NCI-H1694 (cell line): Measurements from ENCODE around the gene C14orf180.
"Not testable (repeated sequence)": the region's sequence is repeated elsewhere in the genome, so short reads cannot be mapped to it uniquely, and the experiment has no call there.

Source experiments
- DNase-seq: peaks from one replicate; lab custom pipeline; 2025; lab: John Stamatoyannopoulos, UW

C14orf180 gene

DNA sequence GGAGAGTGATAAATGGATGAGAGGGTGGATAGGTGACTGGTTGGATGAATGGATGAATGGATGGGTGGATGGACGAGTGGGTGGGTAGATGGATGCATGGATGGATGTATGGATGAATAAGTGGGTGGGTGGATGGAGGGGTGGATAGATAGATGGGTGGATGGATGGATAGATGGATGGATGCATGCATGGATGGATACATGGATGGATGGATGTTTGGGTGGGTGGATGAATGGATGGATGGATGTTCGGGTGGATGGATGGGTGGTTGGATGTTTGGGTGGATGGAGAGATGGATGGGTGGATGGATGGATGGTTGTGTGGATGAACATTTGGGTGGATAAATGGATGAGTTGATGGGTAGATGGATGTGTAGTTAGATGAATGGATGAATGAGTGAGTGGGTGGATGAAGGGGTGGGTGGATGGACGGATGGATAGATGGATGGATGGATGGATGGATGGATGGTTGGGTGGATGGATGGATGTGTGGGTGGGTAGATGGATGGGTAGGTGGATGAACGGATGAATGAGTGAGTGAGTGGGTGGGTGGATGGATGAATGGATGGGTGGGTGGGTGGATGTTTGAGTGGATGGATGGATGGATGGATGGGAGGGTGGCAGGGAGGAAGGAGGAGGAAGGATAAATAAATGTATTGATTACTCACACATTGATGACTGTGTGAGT is 34.7 kb downstream of the C14orf180 start:
- no peak for DNase-seq

DNA sequence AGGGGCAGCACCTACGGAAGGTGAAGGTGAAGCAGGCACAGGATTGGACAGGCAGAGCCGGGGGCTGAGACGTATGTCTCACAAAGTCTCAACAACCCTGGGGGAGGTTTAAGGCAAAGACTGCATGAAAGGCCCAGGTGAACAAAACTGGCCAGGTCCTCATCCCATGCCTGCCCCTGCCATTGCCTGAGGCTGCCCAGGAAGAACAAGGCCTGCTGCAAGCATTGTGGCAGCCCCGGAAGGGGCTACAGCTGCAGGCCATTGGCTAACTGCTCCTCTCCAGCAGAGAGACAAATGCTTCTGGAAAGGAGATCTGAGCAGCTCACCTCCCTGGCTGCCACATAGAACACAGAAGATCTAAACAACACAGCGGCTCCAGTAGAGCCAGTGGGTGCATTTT is 45.4 kb downstream of the C14orf180 start:
- no peak for DNase-seq

DNA sequence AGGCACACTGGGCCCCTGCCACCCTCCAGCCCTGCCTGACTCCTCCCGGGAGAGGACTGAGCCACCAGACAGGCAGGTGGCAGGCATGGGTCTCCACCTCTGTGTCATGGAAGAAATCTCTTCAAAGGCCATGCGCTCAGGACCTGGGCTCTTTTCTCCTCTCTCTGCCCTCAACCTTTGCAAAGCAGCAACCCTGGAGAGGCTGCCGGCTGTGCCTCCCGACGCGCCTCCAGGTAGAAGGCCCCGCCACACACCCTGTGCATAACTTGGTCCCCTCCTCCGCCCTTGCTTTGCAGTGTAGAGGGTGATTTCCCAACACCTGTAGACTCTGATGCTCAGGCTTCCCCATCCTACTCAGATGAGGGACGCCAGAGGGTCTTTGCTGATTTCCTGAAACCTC is 53.2 kb downstream of the C14orf180 start:
- DNase-seq = no peak

DNA sequence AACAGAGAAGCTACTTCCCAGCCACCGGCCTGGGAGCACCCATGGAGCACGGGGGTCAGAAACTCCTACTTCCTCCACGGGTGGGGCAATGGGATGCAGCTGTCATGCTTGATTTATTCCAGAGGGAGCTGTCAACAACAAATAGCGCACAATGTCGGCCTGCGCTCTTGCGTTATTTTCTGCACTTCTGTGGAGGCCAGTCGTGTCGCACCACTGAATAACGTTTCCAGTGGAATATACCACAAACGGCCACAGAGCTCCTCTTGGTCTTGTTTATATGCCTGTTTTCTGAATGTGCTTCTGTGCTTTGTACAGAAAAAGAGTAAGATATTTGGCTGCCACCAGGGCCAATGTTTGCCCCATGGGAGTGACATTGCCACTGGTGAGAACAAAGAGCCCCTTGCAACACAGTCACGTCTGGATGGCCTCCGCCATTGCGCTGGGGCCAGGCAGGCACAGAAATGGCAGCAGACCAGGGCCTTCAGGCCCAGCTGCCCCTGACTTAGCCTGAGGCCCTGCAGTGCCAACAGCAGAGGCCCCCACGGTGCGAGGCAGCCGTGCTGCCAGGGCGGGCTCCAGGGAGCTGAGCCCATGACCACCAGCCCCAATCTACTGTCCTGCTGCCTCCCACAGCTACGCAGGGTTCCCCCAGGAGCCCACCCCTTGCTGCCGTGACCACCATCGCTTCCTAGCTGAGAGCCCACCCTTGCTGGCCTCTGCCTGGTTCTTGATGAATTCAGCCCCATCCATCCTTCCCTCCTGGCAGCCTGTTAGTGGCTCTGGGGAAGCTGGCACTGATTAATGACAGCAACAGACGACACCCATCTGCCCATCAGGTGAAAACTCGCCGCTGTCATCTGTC is 53.9 kb downstream of the C14orf180 start:
- peak; percentile 89 for DNase-seq

DNA sequence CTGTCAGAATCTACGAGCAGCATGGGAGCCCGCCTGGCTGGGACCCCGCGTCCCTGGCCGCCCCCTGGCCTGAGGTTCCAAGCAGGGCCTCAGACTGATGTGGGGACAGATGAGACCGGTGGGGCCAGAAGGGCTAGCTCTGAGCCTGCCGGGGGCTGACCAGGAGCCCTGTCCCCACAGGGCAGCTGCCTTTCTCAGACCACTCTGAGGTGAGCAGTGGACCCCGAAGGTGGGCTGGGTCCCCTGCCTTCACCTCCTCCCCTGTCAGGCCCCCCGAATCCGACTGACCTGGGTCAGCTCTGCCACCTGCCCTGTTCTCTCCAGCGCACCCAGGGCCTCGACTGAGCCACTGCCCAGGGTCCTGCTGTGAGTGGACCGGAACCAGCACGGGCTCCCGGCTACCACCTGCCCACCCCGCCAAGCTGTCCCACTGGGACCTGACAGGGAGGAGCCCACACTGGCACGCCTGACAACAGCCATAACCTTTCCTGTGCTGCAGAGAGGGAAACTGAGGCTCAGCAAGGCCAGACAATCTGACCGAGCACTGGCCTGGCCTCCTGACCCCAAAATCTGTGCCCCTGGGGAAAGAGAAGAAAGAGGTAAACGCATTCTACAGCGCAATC is 54.7 kb downstream of the C14orf180 start:
- DNase-seq = no peak

DNA sequence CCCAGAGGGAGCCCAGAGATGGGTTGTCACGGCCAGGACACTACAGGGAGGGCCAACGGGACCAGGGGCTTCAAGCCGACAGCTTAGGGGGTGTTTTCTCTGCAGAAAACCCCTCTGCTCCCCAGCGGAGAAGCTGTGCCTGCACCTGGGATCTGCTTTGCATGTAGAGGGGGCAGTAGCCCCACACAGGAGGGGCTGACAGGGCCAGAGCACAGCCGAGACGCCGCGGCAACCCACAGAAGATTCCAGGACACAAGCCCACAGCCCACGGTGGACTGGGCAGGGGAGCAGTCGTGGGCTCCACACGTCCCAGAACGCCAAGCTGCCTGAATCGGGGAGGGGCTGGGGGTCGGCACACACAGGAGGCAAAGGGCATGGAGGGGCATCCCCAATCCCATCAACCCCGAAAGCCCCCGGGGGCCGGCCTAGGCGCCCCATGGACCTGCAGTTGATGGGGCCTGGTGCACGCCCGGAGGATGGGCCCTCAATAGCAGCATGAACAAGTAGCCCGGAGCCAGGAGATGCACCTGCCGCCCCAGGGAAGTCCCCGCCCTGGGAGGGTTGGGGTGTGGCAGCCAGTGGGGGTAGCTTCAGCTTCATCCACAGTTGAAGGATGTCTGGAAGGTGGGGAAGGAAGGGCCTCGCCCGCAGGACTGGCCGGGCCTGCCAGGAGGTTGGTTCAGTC is 55.5 kb downstream of the C14orf180 start:
- no peak for DNase-seq

DNA sequence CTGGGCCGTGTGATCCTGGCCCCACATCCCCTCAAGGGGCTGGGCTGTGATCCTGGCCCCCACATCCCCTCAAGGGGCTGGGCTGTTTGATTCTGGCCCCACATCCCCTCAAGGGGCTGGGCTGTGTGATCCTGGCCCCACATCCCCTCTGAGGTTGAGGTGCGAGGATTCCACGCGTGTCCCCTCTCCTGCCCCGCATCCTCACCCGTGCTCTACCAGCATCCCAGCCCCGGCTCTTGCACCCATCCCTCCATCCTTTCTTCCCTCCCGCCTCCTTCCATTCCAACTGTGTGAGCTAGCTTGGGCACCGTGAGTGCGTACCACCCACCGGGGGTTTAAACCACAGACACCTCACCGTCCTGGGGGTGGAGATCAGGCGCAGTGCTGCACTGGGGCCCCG is 56.2 kb downstream of the C14orf180 start:
- DNase-seq = no peak

DNA sequence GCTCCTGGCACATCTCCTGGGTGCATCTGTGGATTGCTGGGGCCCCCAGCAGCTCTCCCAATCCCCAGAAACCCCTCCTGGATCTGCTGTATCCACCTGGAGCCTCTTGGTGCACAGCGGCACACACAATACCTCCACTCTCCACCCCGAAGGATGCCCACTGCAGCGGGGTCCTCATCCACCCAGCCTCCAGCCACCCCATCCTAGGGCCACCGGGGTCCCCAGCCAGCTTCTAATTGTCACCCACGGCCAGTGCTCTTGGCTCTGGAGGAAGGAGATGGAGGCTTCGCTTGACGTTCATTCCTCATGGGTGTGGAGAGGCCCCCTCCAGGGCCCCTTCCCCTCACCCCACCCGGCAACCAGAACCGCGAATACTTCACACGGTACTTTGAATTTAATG is 56.6 kb downstream of the C14orf180 start:
- no peak for DNase-seq

DNA sequence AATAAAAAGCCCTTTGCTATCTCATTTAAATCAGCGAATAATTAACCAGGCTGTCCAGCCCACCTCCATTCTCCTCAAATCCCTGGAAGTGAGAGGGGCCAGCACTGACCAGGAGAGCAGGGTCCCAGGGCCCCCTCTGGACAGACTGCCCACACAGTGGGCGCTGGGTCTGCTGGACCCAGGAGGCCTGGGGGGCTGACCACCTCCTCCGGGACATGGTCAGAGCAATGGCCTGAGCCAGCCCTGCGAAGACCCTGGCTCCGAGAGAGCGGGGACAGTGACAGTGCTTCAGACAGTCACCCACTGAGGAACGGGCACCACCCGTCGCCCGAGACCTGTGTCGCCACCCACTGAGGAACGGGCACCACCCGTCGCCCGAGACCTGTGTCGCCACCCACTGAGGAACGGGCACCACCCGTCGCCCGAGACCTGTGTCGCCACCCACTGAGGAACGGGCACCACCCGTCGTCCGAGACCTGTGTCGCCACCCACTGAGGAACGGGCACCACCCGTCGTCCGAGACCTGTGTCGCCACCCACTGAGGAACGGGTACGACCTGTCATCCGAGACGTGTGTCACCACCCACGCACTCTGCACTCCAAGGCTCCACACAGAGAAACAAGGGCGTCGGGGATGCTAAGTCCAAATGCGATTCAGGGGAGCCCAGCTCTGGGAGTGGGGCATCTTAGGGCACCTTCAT is 57.4 kb downstream of the C14orf180 start:
- DNase-seq = not testable (repeated sequence)

DNA sequence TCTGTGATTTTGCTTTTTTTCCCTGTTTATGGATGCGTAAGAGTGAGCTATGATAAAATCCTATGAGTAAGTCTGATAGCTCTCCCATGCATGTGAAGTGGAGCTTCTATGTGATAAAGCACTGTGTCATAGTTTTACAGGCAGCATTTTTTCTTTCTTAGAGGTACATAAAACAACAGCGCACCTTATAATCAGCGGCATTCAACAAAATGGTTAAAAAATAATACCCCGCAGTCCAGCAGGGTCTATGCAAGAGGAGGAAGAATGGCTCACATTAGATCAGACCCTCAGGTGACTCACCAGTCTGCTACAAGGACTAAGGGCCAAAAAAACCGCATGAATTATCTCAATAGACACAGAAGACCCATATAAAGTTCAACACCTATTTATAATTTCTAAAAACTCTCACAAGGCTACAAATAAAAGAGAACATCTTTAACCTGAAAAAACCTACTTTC is 58.0 kb downstream of the C14orf180 start:
- DNase-seq = no peak

DNA sequence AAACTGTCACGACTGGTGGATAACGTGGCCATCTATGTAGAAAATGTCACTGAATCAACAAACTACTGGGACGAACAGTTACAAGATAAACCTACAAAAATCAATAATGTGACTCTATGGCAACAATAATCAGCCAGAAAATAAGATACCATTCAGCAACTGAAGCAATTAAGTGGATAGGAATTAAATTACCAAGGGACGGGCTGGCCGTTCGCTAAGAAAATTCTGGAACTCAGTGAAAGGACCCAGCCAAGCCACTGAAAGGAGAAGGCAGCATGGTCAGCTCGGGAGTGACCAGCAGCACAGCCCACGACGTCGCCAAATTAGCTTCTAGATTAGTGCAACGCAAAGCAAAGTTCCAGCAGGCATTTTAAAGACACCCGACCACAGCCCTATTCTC is 58.6 kb downstream of the C14orf180 start:
- no peak for DNase-seq

DNA sequence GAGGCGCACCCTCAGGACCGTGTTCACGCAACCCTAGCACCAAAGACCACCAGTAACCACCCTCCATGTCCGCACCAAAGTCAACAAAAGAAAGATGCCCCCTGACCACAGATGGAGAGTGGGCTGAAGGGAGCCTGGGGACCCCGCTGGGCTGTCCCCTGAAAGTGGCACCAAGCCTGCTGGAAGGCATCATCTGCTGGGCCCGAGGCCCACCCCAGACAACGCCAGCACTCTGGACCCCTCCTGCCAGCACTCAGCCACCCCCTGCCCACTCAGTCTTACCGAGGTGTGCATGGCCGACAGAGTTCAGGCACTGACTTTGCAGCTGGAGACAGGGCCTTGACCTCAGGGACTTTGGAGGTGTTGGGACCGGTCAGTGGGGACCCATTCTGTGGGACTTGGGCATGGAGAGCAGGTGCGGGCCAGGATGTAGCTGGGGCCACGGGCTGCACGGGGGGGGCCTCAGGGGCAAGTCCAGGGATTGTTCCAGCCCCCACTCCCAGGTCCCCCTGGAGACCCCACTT is 59.4 kb downstream of the C14orf180 start:
- DNase-seq = no peak

DNA sequence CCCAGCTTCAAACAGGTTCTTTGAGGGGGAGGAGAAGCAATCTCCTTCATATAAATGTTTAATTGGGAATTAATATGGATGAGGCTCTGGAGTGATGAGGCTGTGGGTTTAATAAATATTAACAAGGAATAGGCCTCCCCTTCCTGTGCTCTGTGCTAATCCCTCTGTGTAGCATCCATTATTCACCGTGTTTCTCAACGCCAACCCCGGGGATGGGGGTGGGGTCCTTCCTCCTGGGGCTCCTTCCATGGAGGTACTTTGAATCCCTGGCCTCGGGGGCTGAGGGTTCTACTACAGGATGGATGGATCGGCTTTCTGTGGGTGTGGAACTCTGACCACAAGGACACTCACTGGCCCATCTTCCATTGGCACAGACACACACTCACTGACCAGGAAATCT is 59.9 kb downstream of the C14orf180 start:
- no peak for DNase-seq
